Gastrocnemius medialis (tissue), 4 donors: Measurements from ENCODE around the gene ANKRD11. TPM values are rescaled to one million over a fixed set of nuclear protein-coding genes. Genes with fewer than 3 reads are reported as not detected.
"Not testable (repeated sequence)": the region's sequence is repeated elsewhere in the genome, so short reads cannot be mapped to it uniquely, and the experiment has no call there.

ENCODE experiments used
- ATAC-seq, 2 donors: fragments of 150-250 bp; one replicate each; pipeline ENCODE4 v1.9.1; 2016
- DNase-seq, 2 donors: peaks; one replicate each; pipeline ENCODE4 v3.0.0-alpha.2; 2019
- H3K27ac ChIP-seq, 4 donors: fragments of 200-600 bp; sonication (generic); 1 replicate in 1 of 4; 2 replicates in 3 of 4; pipeline ENCODE4 v1.5.1; 2016 to 2018; ENCODE audit warnings: mild to moderate bottlenecking in 2 of 4, moderate library complexity in 1 of 4
- H3K27me3 ChIP-seq, 3 donors: fragments of 200-600 bp; sonication (generic) in 2 of 3; 1 replicate in 1 of 3; 2 replicates in 2 of 3; pipeline versions ENCODE4 v1.5.1 to v1.6.0; 2016 to 2019; ENCODE audit warnings: mild to moderate bottlenecking in 1 of 3, moderate library complexity in 1 of 3
- H3K36me3 ChIP-seq, 2 donors: fragments of 200-600 bp; sonication (generic) in 1 of 2; one replicate each; pipeline ENCODE4 v1.5.1; 2017 to 2018
- H3K4me1 ChIP-seq, 2 donors: fragments of 200-600 bp; sonication (generic) in 1 of 2; one replicate each; pipeline ENCODE4 v1.5.1; 2016 to 2017; ENCODE audit warnings: mild to moderate bottlenecking in 2 of 2
- H3K4me3 ChIP-seq, 4 donors: fragments of 200-600 bp; sonication (generic) in 3 of 4; 1 replicate in 1 of 4; 2 replicates in 3 of 4; pipeline ENCODE4 v1.5.1; 2016 to 2019; ENCODE audit warnings: mild to moderate bottlenecking in 2 of 4
- H3K9me3 ChIP-seq, 3 donors: fragments of 200-600 bp; sonication (generic) in 2 of 3; 1 replicate in 1 of 3; 2 replicates in 2 of 3; pipeline ENCODE4 v1.5.1; 2016 to 2019
- CTCF ChIP-seq, 5 experiments: fragments of 450-650 bp in 3 of 5; fragments of 200-600 bp in 2 of 5; sonication (generic) in 2 of 5; IDR thresholded peaks in 4 of 5; conservative IDR thresholded peaks in 1 of 5; 1 replicate in 4 of 5; 2 replicates in 1 of 5; pipeline ENCODE4 v1.5.1; 2016 to 2019; ENCODE audit warnings: antibody characterized with exemption in 5 of 5, mild to moderate bottlenecking in 3 of 5, moderate library complexity in 3 of 5
- POLR2A ChIP-seq, 2 donors: fragments of 450-650 bp; IDR thresholded peaks; one replicate each; pipeline ENCODE4 v1.6.1; 2017; ENCODE audit warnings: antibody characterized with exemption in 2 of 2, mild to moderate bottlenecking in 2 of 2, moderate library complexity in 2 of 2
- in situ Hi-C, 4 donors: fragments of 200-750 bp; cut with MboI; loops; one replicate each; pipeline versions ENCODE4 v1.15.0 to v1.8.0; 2017; ENCODE audit warnings: low sequenced_read_pairs in 4 of 4
- intact Hi-C: fragments of 100-400 bp; cut with DNase I; formaldehyde crosslinking; loops from one replicate; pipeline ENCODE4 v1.15.1; 2023; ENCODE audit warnings: low total_unique reads
- total RNA-seq, 4 donors: library from RNA; depleted of rRNA; stranded (reverse); fragments of >200 nt; gene quantifications; one replicate each; pipeline versions ENCODE4 v1.1.0 to v1.2.3, GENCODE V29; 2016

ANKRD11 gene
- total RNA-seq, 4 donors from 2014 or later = 26.0 to 77.0 (median 55.0) TPM

GRCh38 chr16:89246383-89246902, 243.9 kb downstream of the ANKRD11 start:
- Histone ChIP-seq H3K4me3 (peak overlapping the region in 3 of 4 donors; percentile 48 to 77 (median 56)), H3K27ac (no peak overlapping the region), H3K36me3 (no peaks in the 10 kb centered on the region), H3K4me1 (peaks cover 7 to 14% of the 10 kb centered on the region in 2 donors), H3K9me3 (no peaks in the 10 kb centered on the region), H3K27me3 (peaks cover 9 to 16% (median 11%) of the 10 kb centered on the region in 3 donors)
- DNase-seq (no peak), ATAC-seq (no peak)
- in situ Hi-C loops (loop anchor here in 1 of 4 donors (25.0 kb wide), 1 partner anchor 266 kb away; the partner anchor contains the start of gene SPG7), intact Hi-C loops (loop anchor here (10.0 kb wide), 2 partner anchors 408 to 1292 kb away; partner anchors contain the start of genes BANP, CHMP1A and SPATA33)
- TF ChIP-seq CTCF (IDR thresholded peaks at IDR 0.05 in 4 of 5, conservative IDR thresholded peaks at IDR 0.05 in 1 of 5) (no peak), POLR2A (IDR thresholded peaks at IDR 0.05) (no peak)

DNA sequence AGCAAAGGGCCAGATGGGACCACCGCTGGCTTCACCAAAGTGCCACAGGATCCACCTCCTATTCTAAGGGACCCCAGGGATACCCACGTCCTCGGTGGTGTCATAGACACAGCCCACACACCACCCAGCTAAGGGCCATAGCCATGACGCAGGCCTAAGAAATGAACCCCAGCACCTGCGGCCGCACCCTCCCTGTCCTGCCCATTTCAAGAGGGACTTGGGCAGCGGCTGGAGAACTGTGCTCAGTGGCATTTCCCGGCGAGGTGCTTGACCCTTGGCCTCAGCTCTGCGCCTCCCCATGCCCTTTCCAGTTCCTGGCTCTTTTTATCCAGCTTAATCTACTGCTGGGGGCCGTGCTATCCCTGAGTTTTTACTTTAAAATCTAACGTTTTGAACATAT, 245.6 kb downstream of the ANKRD11 start:
- DNase-seq (no peak), ATAC-seq (no peak)
- H3K9me3 ChIP-seq = no peaks in the 10 kb centered on the region
- H3K27ac ChIP-seq = no peak overlapping the region
- TF ChIP-seq CTCF (IDR thresholded peaks at IDR 0.05 in 4 of 5, conservative IDR thresholded peaks at IDR 0.05 in 1 of 5) (no peak), POLR2A (IDR thresholded peaks at IDR 0.05) (no peak)
- peaks cover 7 to 14% of the 10 kb centered on the region in 2 donors for H3K4me1 ChIP-seq
- in situ Hi-C loops (loop anchor here in 1 of 4 donors (25.0 kb wide), 1 partner anchor 268 kb away; the partner anchor contains the start of gene SPG7), intact Hi-C loops (loop anchor here (10.0 kb wide), 2 partner anchors 410 to 1290 kb away; partner anchors contain the start of genes BANP, CHMP1A and SPATA33)
- peaks cover 9 to 16% (median 11%) of the 10 kb centered on the region in 3 donors for H3K27me3 ChIP-seq
- no peak overlapping the region for H3K4me3 ChIP-seq
- H3K36me3 ChIP-seq = no peaks in the 10 kb centered on the region

DNA sequence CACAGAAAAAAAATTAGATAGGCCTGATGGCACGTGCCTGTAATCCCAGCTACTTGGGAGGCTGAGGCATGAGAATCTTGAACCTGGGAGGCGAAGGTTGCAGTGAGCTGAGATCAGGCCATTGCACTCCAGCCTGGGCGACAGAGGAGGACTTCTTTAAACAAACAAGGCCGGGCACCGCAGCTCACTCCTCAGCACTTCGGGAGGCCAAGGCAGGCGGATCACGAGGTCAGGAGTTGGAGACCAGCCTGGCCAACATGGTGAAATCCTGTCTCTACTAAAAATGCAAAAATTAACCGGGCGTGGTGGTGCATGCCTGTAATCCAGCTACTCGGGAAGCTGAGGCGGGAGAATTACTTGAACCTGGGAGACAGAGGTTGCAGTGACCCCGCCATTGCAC, 246.1 kb downstream of the ANKRD11 start:
- H3K4me3 ChIP-seq, H3K9me3 ChIP-seq, DNase-seq, H3K36me3 ChIP-seq, H3K27ac ChIP-seq, ATAC-seq: not testable (repeated sequence)
- Histone ChIP-seq H3K27me3 (peaks cover 9 to 16% (median 11%) of the 10 kb centered on the region in 3 donors), H3K4me1 (peaks cover 7 to 14% of the 10 kb centered on the region in 2 donors)
- in situ Hi-C loops (loop anchor here in 1 of 4 donors (25.0 kb wide), 1 partner anchor 268 kb away; the partner anchor contains the start of gene SPG7), intact Hi-C loops (loop anchor here (10.0 kb wide), 2 partner anchors 411 to 1289 kb away; partner anchors contain the start of genes BANP, CHMP1A and SPATA33)

- Histone ChIP-seq H3K36me3 (no peaks in the 10 kb centered on the region), H3K4me3 (no peak overlapping the region), H3K4me1 (peaks cover 7 to 14% of the 10 kb centered on the region in 2 donors), H3K27ac (no peak overlapping the region), H3K9me3 (no peaks in the 10 kb centered on the region), H3K27me3 (peaks cover 9 to 15% (median 11%) of the 10 kb centered on the region in 3 donors)
- in situ Hi-C loops = loop anchor here in 1 of 4 donors (25.0 kb wide), 1 partner anchor 269 kb away; the partner anchor contains the start of gene SPG7
- ATAC-seq (no peak), DNase-seq (no peak)
- TF ChIP-seq POLR2A (IDR thresholded peaks at IDR 0.05) = no peak
- TF ChIP-seq CTCF (IDR thresholded peaks at IDR 0.05 in 4 of 5, conservative IDR thresholded peaks at IDR 0.05 in 1 of 5) = no peak
- intact Hi-C loops = loop anchor here (10.0 kb wide), 2 partner anchors 411 to 1289 kb away; partner anchors contain the start of genes BANP, CHMP1A and SPATA33
Observed at GRCh38 chr16:89243664-89244063, 246.7 kb downstream of the ANKRD11 start.

- intact Hi-C loops (loop anchor here (10.0 kb wide), 2 partner anchors 412 to 1288 kb away; partner anchors contain the start of genes BANP, CHMP1A and SPATA33), in situ Hi-C loops (loop anchor here in 1 of 4 donors (25.0 kb wide), 1 partner anchor 270 kb away; the partner anchor contains the start of gene SPG7)
- Histone ChIP-seq H3K27me3 (peaks cover 4 to 9% (median 9%) of the 10 kb centered on the region in 3 donors), H3K9me3 (no peaks in the 10 kb centered on the region), H3K4me3 (no peak overlapping the region), H3K27ac (no peak overlapping the region), H3K36me3 (no peaks in the 10 kb centered on the region), H3K4me1 (peaks cover 7 to 14% of the 10 kb centered on the region in 2 donors)
- no peak for TF ChIP-seq CTCF (IDR thresholded peaks at IDR 0.05 in 4 of 5, conservative IDR thresholded peaks at IDR 0.05 in 1 of 5)
- TF ChIP-seq POLR2A (IDR thresholded peaks at IDR 0.05) = no peak
- DNase-seq (no peak), ATAC-seq (no peak)
Observed at GRCh38 chr16:89242795-89243200, 247.6 kb downstream of the ANKRD11 start.
